ENCODE measurements around the gene GRIN2A. TPM values are rescaled to one million over a fixed set of nuclear protein-coding genes. Genes with fewer than 3 reads are reported as not detected.

Gene GRIN2A
- polyA plus RNA-seq, 1 donor from 2014 or later = 0.11 TPM

DNA sequence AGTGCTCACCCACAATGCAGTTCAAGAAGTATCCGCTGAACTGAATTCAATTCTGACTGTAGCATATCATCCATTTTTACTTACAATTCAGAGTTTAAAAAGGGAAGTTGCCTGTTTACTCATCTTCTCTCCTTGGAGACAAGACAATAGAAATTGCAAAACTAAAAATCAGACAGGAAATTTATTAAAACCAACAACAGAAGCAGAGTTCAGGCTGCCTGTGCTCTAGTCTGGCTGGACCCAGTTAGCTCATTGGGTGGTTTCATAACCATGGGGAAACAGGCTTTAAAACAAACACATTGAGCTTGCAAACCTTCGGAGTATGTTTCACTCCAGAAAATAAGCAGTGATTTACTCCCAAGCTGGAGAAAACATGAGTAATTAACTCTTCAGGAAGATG is 321.4 kb downstream of the GRIN2A start:
- Histone ChIP-seq H3K9me2 (ENCODE audit: insufficient read depth, low read length) (no peaks in the 10 kb centered on the region), H2AFZ (ENCODE audit: low read depth, low read length) (no peak overlapping the region), H3K4me3 (ENCODE audit: low read length) (no peak overlapping the region), H3K9ac (ENCODE audit: low read length) (no peak overlapping the region), H4K20me1 (ENCODE audit: insufficient read depth) (no peaks in the 10 kb centered on the region), H3K79me2 (replicated peaks; ENCODE audit: insufficient read depth, low read length) (no peaks in the 10 kb centered on the region), H3K9me3 (ENCODE audit: low read length) (no peaks in the 10 kb centered on the region), H3K27me3 (ENCODE audit: insufficient read depth, low read depth, low read length) (no peaks in the 10 kb centered on the region), H3K36me3 (ENCODE audit: insufficient read depth, low read length) (no peaks in the 10 kb centered on the region), H3K27ac (ENCODE audit: low read length) (no peak overlapping the region), H3K4me2 (ENCODE audit: low read length) (no peak overlapping the region), H3F3A (ENCODE audit: insufficient read depth, low read length, poor library complexity, severe bottlenecking) (no peaks in the 10 kb centered on the region)
- TF ChIP-seq EP300 (conservative IDR thresholded peaks at IDR 0.05; ENCODE audit: poor library complexity, severe bottlenecking) (no peak), POLR2AphosphoS5 (IDR thresholded peaks at IDR 0.05) (no peak), SMC3 (conservative IDR thresholded peaks at IDR 0.05; ENCODE audit: poor library complexity) (no peak)
- TF ChIP-seq, protein P1, sequence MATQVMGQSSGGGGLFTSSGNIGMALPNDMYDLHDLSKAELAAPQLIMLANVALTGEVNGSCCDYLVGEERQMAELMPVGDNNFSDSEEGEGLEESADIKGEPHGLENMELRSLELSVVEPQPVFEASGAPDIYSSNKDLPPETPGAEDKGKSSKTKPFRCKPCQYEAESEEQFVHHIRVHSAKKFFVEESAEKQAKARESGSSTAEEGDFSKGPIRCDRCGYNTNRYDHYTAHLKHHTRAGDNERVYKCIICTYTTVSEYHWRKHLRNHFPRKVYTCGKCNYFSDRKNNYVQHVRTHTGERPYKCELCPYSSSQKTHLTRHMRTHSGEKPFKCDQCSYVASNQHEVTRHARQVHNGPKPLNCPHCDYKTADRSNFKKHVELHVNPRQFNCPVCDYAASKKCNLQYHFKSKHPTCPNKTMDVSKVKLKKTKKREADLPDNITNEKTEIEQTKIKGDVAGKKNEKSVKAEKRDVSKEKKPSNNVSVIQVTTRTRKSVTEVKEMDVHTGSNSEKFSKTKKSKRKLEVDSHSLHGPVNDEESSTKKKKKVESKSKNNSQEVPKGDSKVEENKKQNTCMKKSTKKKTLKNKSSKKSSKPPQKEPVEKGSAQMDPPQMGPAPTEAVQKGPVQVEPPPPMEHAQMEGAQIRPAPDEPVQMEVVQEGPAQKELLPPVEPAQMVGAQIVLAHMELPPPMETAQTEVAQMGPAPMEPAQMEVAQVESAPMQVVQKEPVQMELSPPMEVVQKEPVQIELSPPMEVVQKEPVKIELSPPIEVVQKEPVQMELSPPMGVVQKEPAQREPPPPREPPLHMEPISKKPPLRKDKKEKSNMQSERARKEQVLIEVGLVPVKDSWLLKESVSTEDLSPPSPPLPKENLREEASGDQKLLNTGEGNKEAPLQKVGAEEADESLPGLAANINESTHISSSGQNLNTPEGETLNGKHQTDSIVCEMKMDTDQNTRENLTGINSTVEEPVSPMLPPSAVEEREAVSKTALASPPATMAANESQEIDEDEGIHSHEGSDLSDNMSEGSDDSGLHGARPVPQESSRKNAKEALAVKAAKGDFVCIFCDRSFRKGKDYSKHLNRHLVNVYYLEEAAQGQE (IDR thresholded peaks at IDR 0.05; ENCODE audit: borderline replicate concordance) = no peak

DNA sequence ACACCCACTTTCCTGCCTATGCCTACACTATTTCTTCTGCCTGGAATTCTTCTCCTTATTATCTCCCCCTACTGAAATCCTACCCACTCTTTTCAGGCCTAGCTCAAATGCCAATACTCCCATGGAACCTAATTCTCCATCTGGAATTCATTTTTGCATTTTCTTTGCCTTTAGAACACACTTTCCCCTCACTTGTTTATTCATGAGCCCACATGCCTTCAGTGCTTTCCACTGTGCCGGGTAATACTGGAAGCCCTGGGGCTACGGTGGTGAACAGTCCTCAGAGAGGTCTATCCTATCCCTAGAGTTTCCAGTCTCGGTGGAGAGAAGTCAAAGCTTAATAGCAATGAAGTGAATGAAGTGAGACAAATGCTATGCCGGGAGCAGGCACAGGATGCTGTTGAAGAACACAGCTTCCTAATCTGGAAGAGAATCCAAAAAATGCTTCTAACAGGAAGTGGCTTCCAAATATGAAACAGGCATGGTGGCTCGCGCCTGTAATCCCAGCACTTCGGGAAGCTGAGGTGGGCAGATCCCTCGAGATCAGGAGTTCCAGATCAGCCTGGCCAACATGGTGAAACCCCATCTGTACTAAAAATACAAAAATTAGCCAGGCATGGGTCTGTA is 322.4 kb downstream of the GRIN2A start:
- no peak overlapping the region for H2AFZ ChIP-seq (ENCODE audit: low read depth, low read length)

DNA sequence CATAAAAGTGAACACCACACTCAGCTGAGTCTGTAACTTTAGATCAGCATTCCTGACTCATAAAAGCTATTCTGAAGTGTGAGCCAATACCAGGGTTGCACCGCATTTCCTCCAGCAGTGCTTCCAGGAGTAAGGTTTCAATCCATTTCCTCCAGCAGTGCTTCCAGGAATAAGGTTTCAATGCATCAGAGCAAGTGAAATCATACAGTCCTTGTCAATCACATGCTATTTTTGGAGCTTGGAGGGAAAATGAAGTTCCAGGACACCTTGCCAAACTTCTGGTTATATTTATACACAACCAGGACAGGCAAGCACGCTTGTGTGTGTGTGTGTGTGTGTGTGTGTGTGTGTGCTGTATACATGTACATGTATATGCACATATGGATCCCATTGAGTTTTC is 327.6 kb downstream of the GRIN2A start:
- no peaks in the 10 kb centered on the region for H3K79me2 ChIP-seq (replicated peaks; ENCODE audit: insufficient read depth, low read length)
- no peaks in the 10 kb centered on the region for H3K27me3 ChIP-seq (ENCODE audit: insufficient read depth, low read depth, low read length)
- H3K4me3 ChIP-seq (ENCODE audit: low read length) = no peak overlapping the region
- no peaks in the 10 kb centered on the region for H3F3A ChIP-seq (ENCODE audit: insufficient read depth, low read length, poor library complexity, severe bottlenecking)
- H3K9me3 ChIP-seq (ENCODE audit: low read length) = no peaks in the 10 kb centered on the region
- no peaks in the 10 kb centered on the region for H4K20me1 ChIP-seq (ENCODE audit: insufficient read depth)
- no peaks in the 10 kb centered on the region for H3K9me2 ChIP-seq (ENCODE audit: insufficient read depth, low read length)
- TF ChIP-seq EP300 (conservative IDR thresholded peaks at IDR 0.05; ENCODE audit: poor library complexity, severe bottlenecking) = no peak
- H3K9ac ChIP-seq (ENCODE audit: low read length) = no peak overlapping the region
- H3K4me2 ChIP-seq (ENCODE audit: low read length) = no peak overlapping the region
- H3K36me3 ChIP-seq (ENCODE audit: insufficient read depth, low read length) = no peaks in the 10 kb centered on the region
- H2AFZ ChIP-seq (ENCODE audit: low read depth, low read length) = no peak overlapping the region
- no peak overlapping the region for H3K27ac ChIP-seq (ENCODE audit: low read length)

More for the DNA sequence above, 322.4 kb downstream of the GRIN2A start:
- H3K36me3 ChIP-seq (ENCODE audit: insufficient read depth, low read length) = no peaks in the 10 kb centered on the region
- no peaks in the 10 kb centered on the region for H3K79me2 ChIP-seq (replicated peaks; ENCODE audit: insufficient read depth, low read length)
- no peaks in the 10 kb centered on the region for H3K27me3 ChIP-seq (ENCODE audit: insufficient read depth, low read depth, low read length)
- no peaks in the 10 kb centered on the region for H4K20me1 ChIP-seq (ENCODE audit: insufficient read depth)
- H3K9ac ChIP-seq (ENCODE audit: low read length) = no peak overlapping the region
- H3K4me2 ChIP-seq (ENCODE audit: low read length) = no peak overlapping the region
- no peaks in the 10 kb centered on the region for H3K9me3 ChIP-seq (ENCODE audit: low read length)
- H3K4me3 ChIP-seq (ENCODE audit: low read length) = no peak overlapping the region
- H3F3A ChIP-seq (ENCODE audit: insufficient read depth, low read length, poor library complexity, severe bottlenecking) = no peaks in the 10 kb centered on the region
- TF ChIP-seq TAF1 (IDR thresholded peaks at IDR 0.05; ENCODE audit: low read depth) = no peak
- TF ChIP-seq, protein P2, sequence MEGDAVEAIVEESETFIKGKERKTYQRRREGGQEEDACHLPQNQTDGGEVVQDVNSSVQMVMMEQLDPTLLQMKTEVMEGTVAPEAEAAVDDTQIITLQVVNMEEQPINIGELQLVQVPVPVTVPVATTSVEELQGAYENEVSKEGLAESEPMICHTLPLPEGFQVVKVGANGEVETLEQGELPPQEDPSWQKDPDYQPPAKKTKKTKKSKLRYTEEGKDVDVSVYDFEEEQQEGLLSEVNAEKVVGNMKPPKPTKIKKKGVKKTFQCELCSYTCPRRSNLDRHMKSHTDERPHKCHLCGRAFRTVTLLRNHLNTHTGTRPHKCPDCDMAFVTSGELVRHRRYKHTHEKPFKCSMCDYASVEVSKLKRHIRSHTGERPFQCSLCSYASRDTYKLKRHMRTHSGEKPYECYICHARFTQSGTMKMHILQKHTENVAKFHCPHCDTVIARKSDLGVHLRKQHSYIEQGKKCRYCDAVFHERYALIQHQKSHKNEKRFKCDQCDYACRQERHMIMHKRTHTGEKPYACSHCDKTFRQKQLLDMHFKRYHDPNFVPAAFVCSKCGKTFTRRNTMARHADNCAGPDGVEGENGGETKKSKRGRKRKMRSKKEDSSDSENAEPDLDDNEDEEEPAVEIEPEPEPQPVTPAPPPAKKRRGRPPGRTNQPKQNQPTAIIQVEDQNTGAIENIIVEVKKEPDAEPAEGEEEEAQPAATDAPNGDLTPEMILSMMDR (IDR thresholded peaks at IDR 0.05; ENCODE audit: poor library complexity, severe bottlenecking) = no peak
- H3K27ac ChIP-seq (ENCODE audit: low read length) = no peak overlapping the region
- no peaks in the 10 kb centered on the region for H3K9me2 ChIP-seq (ENCODE audit: insufficient read depth, low read length)
